GM18861 (cell line): ENCODE results near the gene KRAS.
A peak's percentile ranks its signal among the peaks of the same experiment; 100 is the strongest.
"Not testable (repeated sequence)": the region's sequence is repeated elsewhere in the genome, so short reads cannot be mapped to it uniquely, and the experiment has no call there.

Experiments
- ATAC-seq: cut with Tn5 transposase; IDR thresholded peaks from one replicate; pipeline ENCODE4 v1.9.1; 2021; ENCODE audit not compliant: unreplicated experiment

KRAS gene

GRCh38 chr12:25250744-25251730, at the start of gene KRAS:
TSS of gene KRAS (minus strand) at chr12:25250929.
- ATAC-seq: peak; percentile 66

- no peak for ATAC-seq
Measured at GRCh38 chr12:25296381-25296780, 45.7 kb upstream of the KRAS start.

GRCh38 chr12:25295361-25295760, 44.6 kb upstream of the KRAS start:
- ATAC-seq: no peak

- no peak for ATAC-seq
Measured at GRCh38 chr12:25293653-25294052, 42.9 kb upstream of the KRAS start.

- ATAC-seq: not testable (repeated sequence)
Measured at GRCh38 chr12:25292810-25293221, 42.1 kb upstream of the KRAS start.

GRCh38 chr12:25287610-25288009, 36.9 kb upstream of the KRAS start:
- ATAC-seq: no peak

GRCh38 chr12:25286837-25287236, 36.1 kb upstream of the KRAS start:
- no peak for ATAC-seq

GRCh38 chr12:25284024-25284423, 33.3 kb upstream of the KRAS start:
- no peak for ATAC-seq

- no peak for ATAC-seq
Measured at GRCh38 chr12:25283006-25283405, 32.3 kb upstream of the KRAS start.

GRCh38 chr12:25280082-25280481, 29.4 kb upstream of the KRAS start:
- ATAC-seq: no peak

- no peak for ATAC-seq
Measured at GRCh38 chr12:25278269-25278668, 27.5 kb upstream of the KRAS start.

GRCh38 chr12:25276199-25276937, 25.6 kb upstream of the KRAS start:
- no peak for ATAC-seq

- ATAC-seq: peak; percentile 36
Measured at GRCh38 chr12:25271486-25272098, 20.9 kb upstream of the KRAS start.

GRCh38 chr12:25269701-25270100, 19.0 kb upstream of the KRAS start:
- ATAC-seq: peak; percentile 72

GRCh38 chr12:25266497-25266896, 15.8 kb upstream of the KRAS start:
- no peak for ATAC-seq

GRCh38 chr12:25264862-25265261, 14.1 kb upstream of the KRAS start:
- no peak for ATAC-seq

GRCh38 chr12:25264114-25264513, 13.4 kb upstream of the KRAS start:
- ATAC-seq: no peak

GRCh38 chr12:25263594-25263993, 12.9 kb upstream of the KRAS start:
- ATAC-seq: no peak

GRCh38 chr12:25262389-25263074, 11.8 kb upstream of the KRAS start:
- no peak for ATAC-seq

- no peak for ATAC-seq
Measured at GRCh38 chr12:25257590-25258324, 7.0 kb upstream of the KRAS start.
